Chondrocyte (in vitro differentiated cells): Measurements from ENCODE around the gene DNASE1L2. TPM values are rescaled to one million over a fixed set of nuclear protein-coding genes. Genes with fewer than 3 reads are reported as not detected.
A peak's percentile ranks its signal among the peaks of the same experiment; 100 is the strongest.

Source experiments
- DNase-seq: peaks from one replicate; pipeline ENCODE4 v3.0.0; 2021; ENCODE audit warnings: mixed read lengths, low spot score
- H3K27ac Mint-ChIP-seq: one replicate; pipeline ENCODE4 v1.8.0; 2021; ENCODE audit warnings: mild to moderate bottlenecking, moderate library complexity, mixed read lengths; ENCODE audit not compliant: unreplicated experiment
- H3K27me3 Mint-ChIP-seq: 2 replicates; pipeline ENCODE4 v1.8.0; 2021; ENCODE audit warnings: low read depth, mixed read lengths
- H3K36me3 Mint-ChIP-seq: 2 replicates; pipeline ENCODE4 v1.8.0; 2021; ENCODE audit warnings: low read depth, mixed read lengths
- H3K4me1 Mint-ChIP-seq: 2 replicates; pipeline ENCODE4 v1.8.0; 2021; ENCODE audit warnings: low read depth, mild to moderate bottlenecking, mixed read lengths
- H3K4me3 Mint-ChIP-seq: one replicate; pipeline ENCODE4 v1.8.0; 2021; ENCODE audit warnings: mild to moderate bottlenecking, moderate library complexity, mixed read lengths; ENCODE audit not compliant: unreplicated experiment
- H3K9me3 Mint-ChIP-seq: 2 replicates; pipeline ENCODE4 v1.8.0; 2021; ENCODE audit warnings: low read depth, mixed read lengths
- CTCF ChIP-seq: fragments of 200-600 bp; sonication (generic); IDR thresholded peaks from 2 replicates; pipeline ENCODE4 v1.5.0; 2021; ENCODE audit warnings: antibody characterized with exemption, mild to moderate bottlenecking, moderate library complexity
- total RNA-seq: library from RNA; stranded (reverse); gene quantifications from 3 replicates; pipeline ENCODE4 v1.2.1, GENCODE V29; 2021

The DNASE1L2 gene
- total RNA-seq, 1 donor from 2014 or later, result 0.97 TPM

GRCh38 chr16:2242598-2242997, 6.4 kb downstream of the DNASE1L2 start:
- DNase-seq, result no peak
- no peaks in the 10 kb centered on the region for H3K9me3 Mint-ChIP-seq
- no peak overlapping the region for H3K27ac Mint-ChIP-seq
- H3K27me3 Mint-ChIP-seq, result no peaks in the 10 kb centered on the region
- no peak for TF ChIP-seq CTCF
- H3K4me3 Mint-ChIP-seq, result no peak overlapping the region
- H3K36me3 Mint-ChIP-seq, result peaks cover 5% of the 10 kb centered on the region
- H3K4me1 Mint-ChIP-seq, result no peaks in the 10 kb centered on the region

GRCh38 chr16:2243031-2243528, 6.8 kb downstream of the DNASE1L2 start:
- Mint-ChIP-seq H3K9me3 (no peaks in the 10 kb centered on the region), H3K36me3 (peaks cover 5% of the 10 kb centered on the region), H3K27ac (no peak overlapping the region), H3K4me3 (no peak overlapping the region), H3K27me3 (no peaks in the 10 kb centered on the region), H3K4me1 (no peaks in the 10 kb centered on the region)
- TF ChIP-seq CTCF, result no peak
- peak; percentile 92 for DNase-seq

GRCh38 chr16:2243781-2244180, 7.5 kb downstream of the DNASE1L2 start:
- no peaks in the 10 kb centered on the region for H3K9me3 Mint-ChIP-seq
- TF ChIP-seq CTCF, result no peak
- H3K36me3 Mint-ChIP-seq, result peaks cover 5% of the 10 kb centered on the region
- no peaks in the 10 kb centered on the region for H3K27me3 Mint-ChIP-seq
- no peaks in the 10 kb centered on the region for H3K4me1 Mint-ChIP-seq
- no peak overlapping the region for H3K4me3 Mint-ChIP-seq
- no peak for DNase-seq
- H3K27ac Mint-ChIP-seq, result no peak overlapping the region

GRCh38 chr16:2244301-2244700, 8.1 kb downstream of the DNASE1L2 start:
- peak; percentile 28 for TF ChIP-seq CTCF
- DNase-seq, result no peak
- Mint-ChIP-seq H3K27ac (no peak overlapping the region), H3K36me3 (peaks cover 5% of the 10 kb centered on the region), H3K4me3 (no peak overlapping the region), H3K27me3 (no peaks in the 10 kb centered on the region), H3K4me1 (no peaks in the 10 kb centered on the region), H3K9me3 (no peaks in the 10 kb centered on the region)

- Mint-ChIP-seq H3K9me3 (no peaks in the 10 kb centered on the region), H3K36me3 (peaks cover 5% of the 10 kb centered on the region), H3K27me3 (no peaks in the 10 kb centered on the region), H3K4me3 (no peak overlapping the region), H3K27ac (no peak overlapping the region), H3K4me1 (peaks cover 2% of the 10 kb centered on the region)
- TF ChIP-seq CTCF, result no peak
- DNase-seq, result no peak
These were observed 8.9 kb downstream of the DNASE1L2 start for GRCh38 chr16:2244926-2245795.
